ENCODE data around the gene SLC27A3. TPM values are rescaled to one million over a fixed set of nuclear protein-coding genes. Genes with fewer than 3 reads are reported as not detected.

The SLC27A3 gene
- total and polyA plus RNA-seq, 7 donors: 1.6 to 45.7 (median 22.8) TPM

DNA sequence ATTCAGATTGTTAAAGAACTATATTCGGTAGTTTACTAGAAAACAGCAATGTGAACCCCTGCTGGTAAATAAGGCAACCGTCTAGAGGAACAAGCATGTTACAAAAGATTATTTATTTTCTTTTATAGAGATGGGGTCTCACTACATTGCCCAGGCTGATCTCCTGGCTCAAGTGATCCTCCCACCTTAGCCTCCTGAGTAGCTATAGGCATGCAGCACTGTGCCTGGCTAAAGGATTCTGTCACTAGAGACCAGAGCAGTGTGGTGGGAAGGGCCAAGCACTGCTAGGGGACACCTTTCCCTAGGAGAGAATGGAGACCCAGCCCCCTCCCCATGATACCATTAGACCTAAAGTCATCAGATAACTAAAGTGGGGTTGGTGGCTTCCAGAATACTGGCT, 28.9 kb downstream of the SLC27A3 start:
- Histone ChIP-seq H3K9me3 (no peaks in the 10 kb centered on the region), H3K4me1 (peaks cover 0 to 4% (median 0%) of the 10 kb centered on the region in 4 donors), H3K27ac (no peak overlapping the region), H3K4me3 (no peak overlapping the region), H3K36me3 (peaks cover 2 to 27% (median 13%) of the 10 kb centered on the region in 4 donors), H3K27me3 (no peaks in the 10 kb centered on the region)
- WGBS, 2 donors: 83 to 93% methylated on average over 2 of the region's 2 CpGs
- intact Hi-C loops (cut with DNase I): no loop called here
- DNase-seq: no peak
- TF ChIP-seq, protein P1, sequence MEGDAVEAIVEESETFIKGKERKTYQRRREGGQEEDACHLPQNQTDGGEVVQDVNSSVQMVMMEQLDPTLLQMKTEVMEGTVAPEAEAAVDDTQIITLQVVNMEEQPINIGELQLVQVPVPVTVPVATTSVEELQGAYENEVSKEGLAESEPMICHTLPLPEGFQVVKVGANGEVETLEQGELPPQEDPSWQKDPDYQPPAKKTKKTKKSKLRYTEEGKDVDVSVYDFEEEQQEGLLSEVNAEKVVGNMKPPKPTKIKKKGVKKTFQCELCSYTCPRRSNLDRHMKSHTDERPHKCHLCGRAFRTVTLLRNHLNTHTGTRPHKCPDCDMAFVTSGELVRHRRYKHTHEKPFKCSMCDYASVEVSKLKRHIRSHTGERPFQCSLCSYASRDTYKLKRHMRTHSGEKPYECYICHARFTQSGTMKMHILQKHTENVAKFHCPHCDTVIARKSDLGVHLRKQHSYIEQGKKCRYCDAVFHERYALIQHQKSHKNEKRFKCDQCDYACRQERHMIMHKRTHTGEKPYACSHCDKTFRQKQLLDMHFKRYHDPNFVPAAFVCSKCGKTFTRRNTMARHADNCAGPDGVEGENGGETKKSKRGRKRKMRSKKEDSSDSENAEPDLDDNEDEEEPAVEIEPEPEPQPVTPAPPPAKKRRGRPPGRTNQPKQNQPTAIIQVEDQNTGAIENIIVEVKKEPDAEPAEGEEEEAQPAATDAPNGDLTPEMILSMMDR (IDR thresholded peaks at IDR 0.05): no peak
- TF ChIP-seq EP300 (IDR thresholded peaks at IDR 0.05): no peak

DNA sequence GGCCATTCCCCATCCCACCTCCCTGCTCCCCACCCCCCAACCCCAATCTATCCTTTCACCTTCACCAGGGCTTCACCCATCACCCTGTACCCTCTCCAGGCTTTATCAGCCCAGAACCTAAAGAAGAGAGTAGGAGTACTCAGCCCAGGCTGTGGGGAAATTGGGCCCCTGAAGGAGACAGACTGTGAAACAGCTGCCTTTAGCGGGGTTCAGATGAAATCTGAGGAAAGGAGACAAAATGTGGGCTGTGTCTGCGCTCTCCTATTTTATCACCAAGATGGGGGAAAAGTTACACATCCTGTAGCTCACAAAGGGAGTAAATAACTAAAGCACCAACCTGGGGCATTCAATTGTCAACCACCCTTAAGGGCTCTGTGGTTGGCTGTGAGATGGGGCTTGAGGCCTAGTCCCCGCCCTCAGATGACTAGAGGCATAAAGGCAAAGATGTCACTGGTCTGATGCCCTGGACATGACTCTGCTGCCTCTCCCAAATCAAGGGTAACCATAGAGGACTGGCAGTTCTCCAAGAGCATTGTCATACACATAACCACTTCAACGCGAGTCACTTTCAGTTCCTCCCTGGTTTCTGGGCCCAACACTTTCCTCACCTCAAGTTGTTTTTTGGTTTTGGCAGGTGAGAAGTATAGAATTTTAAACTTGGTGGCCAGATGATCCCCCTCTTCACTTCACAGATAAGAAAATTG, 30.0 kb downstream of the SLC27A3 start:
- Histone ChIP-seq H3K9me3 (no peaks in the 10 kb centered on the region), H3K4me1 (peaks cover 0 to 4% (median 0%) of the 10 kb centered on the region in 4 donors), H3K4me3 (no peak overlapping the region), H3K27ac (peak overlapping the region; percentile 22 to 40 (median 36)), H3K27me3 (no peaks in the 10 kb centered on the region), H3K36me3 (peaks cover 6 to 38% (median 23%) of the 10 kb centered on the region in 4 donors)
- no peak for DNase-seq
- intact Hi-C loops (cut with DNase I): no loop called here
- WGBS, 2 donors: 49 to 73% methylated on average over 5 of the region's 5 CpGs
- TF ChIP-seq POLR2A (IDR thresholded peaks at IDR 0.05) (no peak), POLR2AphosphoS5 (IDR thresholded peaks at IDR 0.05) (peak in 1 of 4 donors; percentile 41), EP300 (IDR thresholded peaks at IDR 0.05) (no peak)
- TF ChIP-seq, protein P1 (IDR thresholded peaks at IDR 0.05): no peak

DNA sequence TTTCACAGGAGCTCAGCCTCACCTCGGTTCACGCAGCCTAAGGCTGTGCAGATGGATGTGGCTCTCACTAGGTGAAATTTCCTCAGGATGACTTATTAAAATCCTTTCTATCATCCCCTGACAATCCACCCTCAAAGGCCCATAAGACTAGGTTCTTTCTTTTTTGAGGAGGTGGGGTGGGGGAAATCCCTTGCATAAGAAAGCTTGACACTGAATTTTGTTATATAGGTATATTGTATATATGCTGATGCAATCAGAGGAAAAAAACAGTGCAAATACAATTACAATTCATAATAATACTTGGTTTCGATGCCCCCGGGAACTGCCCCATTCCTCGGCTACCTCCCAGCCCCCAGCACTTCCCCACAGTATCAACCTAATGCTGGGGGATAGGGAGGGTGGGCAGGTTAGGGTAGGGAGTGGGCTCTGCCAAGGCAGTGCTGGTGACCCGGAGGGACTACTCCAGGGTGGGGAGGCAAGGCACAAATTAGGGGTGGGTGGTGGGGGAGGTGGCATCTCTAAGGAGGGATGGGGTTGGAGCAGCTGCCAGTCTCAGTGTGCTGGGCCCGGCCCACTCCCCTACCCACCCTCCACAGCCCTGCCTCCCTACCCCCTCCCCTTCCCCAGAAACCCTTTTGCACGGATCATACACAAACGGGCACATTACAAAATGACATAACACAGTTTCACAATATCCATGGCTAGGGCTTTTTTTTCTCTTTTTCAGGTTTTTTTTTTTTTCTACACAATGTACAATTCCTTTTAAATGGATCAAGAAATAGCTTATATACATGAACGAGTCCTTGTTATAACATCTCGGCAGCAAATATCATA, 30.9 kb downstream of the SLC27A3 start:
- Histone ChIP-seq H3K4me1 (peaks cover 0 to 4% (median 0%) of the 10 kb centered on the region in 4 donors), H3K36me3 (peaks cover 11 to 47% (median 30%) of the 10 kb centered on the region in 4 donors), H3K27me3 (no peaks in the 10 kb centered on the region), H3K27ac (peak overlapping the region; percentile 22 to 40 (median 36)), H3K9me3 (no peaks in the 10 kb centered on the region), H3K4me3 (no peak overlapping the region)
- WGBS, 2 donors: 83 to 87% methylated on average over 11 of the region's 11 CpGs
- intact Hi-C loops (cut with DNase I): no loop called here
- DNase-seq: no peak
- TF ChIP-seq POLR2AphosphoS5 (IDR thresholded peaks at IDR 0.05): no peak
- TF ChIP-seq POLR2A (IDR thresholded peaks at IDR 0.05): no peak
- no peak for TF ChIP-seq EP300 (IDR thresholded peaks at IDR 0.05)
- TF ChIP-seq, protein P1 (IDR thresholded peaks at IDR 0.05): no peak

DNA sequence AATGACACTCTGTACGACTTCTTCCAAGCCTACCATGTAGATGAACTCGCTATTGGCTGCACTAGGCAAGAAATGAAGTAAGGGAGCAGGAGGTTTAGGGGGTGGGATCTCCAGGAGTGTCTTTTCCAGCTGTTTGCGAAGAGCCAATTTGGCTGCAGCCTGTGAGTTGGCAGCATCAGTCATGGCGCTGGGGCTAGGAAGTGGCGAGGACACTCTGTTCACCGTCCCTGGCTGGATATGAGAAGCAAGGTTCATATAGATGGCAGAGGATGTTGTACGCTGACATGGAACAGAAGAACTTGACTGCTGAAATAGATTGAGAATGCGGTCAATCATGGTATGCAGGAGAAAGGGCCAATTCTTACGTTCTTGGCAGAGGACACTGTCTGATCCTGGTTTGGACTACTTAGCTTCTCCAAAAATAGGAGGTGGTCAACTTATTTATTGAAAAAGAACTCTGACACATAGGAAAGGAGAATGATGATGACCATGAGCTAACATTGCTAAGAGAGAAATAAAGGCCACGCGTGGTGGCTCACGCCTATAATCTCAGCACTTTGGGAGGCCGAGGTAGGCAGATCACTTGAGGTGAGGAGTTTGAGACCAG, 41.2 kb downstream of the SLC27A3 start:
- Histone ChIP-seq H3K4me3 (no peak overlapping the region), H3K27me3 (no peaks in the 10 kb centered on the region), H3K36me3 (peaks cover 39 to 77% (median 56%) of the 10 kb centered on the region in 4 donors), H3K27ac (no peak overlapping the region), H3K9me3 (no peaks in the 10 kb centered on the region), H3K4me1 (peaks cover 0 to 3% (median under 1%) of the 10 kb centered on the region in 4 donors)
- TF ChIP-seq POLR2A (IDR thresholded peaks at IDR 0.05) (no peak), EP300 (IDR thresholded peaks at IDR 0.05) (no peak), POLR2AphosphoS5 (IDR thresholded peaks at IDR 0.05) (no peak)
- TF ChIP-seq, protein P1 (IDR thresholded peaks at IDR 0.05): no peak
- 94 to 96% methylated on average over 13 of the region's 13 CpGs for WGBS, 2 donors
- intact Hi-C loops (cut with DNase I): no loop called here
- DNase-seq: no peak

Data from sigmoid colon (tissue), 7 donors.